ENCODE measurements around the gene OGN.
A peak's percentile ranks its signal among the peaks of the same experiment; 100 is the strongest.

OGN gene

GRCh38 chr9:92404042-92404836 is at the start of gene OGN:
Gene OGN, minus strand, starts transcription at chr9:92404578. Its CDS starts 1,171 bp downstream, at chr9:92403407.
- no peak for TF ChIP-seq CTCF (IDR thresholded peaks at IDR 0.05)

GRCh38 chr9:92446536-92446935 is 42.2 kb upstream of the OGN start:
- no peak for TF ChIP-seq CTCF (IDR thresholded peaks at IDR 0.05)

GRCh38 chr9:92444841-92445240 is 40.5 kb upstream of the OGN start:
- no peak for TF ChIP-seq CTCF (IDR thresholded peaks at IDR 0.05)

GRCh38 chr9:92440751-92441046 is 36.3 kb upstream of the OGN start:
- TF ChIP-seq CTCF (IDR thresholded peaks at IDR 0.05), result no peak

- TF ChIP-seq CTCF (IDR thresholded peaks at IDR 0.05), result no peak
These were observed 35.8 kb upstream of the OGN start for GRCh38 chr9:92439921-92440750.

- TF ChIP-seq CTCF (IDR thresholded peaks at IDR 0.05), result peak; percentile 29
These were observed 34.6 kb upstream of the OGN start for GRCh38 chr9:92438900-92439526.

GRCh38 chr9:92435263-92435662 is 30.9 kb upstream of the OGN start:
- TF ChIP-seq CTCF (IDR thresholded peaks at IDR 0.05), result no peak
